Esophagus muscularis mucosa (tissue), 4 donors: Measurements from ENCODE around the gene FILIP1L.

Experiments
- CTCF ChIP-seq, 3 experiments: fragments of 200-600 bp in 2 of 3; fragments of 450-650 bp in 1 of 3; sonication (generic) in 2 of 3; IDR thresholded peaks; one replicate each; pipeline ENCODE4 v1.5.1; 2017 to 2019; ENCODE audit warnings: antibody characterized with exemption in 3 of 3, mild to moderate bottlenecking in 2 of 3, moderate library complexity in 1 of 3
- EP300 ChIP-seq: sonication (generic); formaldehyde crosslinking; IDR thresholded peaks from one replicate; pipeline ENCODE4 v1.6.1; 2017; ENCODE audit warnings: antibody characterized with exemption
- POLR2A ChIP-seq: fragments of 450-650 bp; IDR thresholded peaks from one replicate; pipeline ENCODE4 v1.6.1; 2017; ENCODE audit warnings: antibody characterized with exemption, moderate library complexity, mild to moderate bottlenecking, low read depth
- POLR2AphosphoS5 ChIP-seq, 2 donors: sonication (generic); formaldehyde crosslinking; IDR thresholded peaks; one replicate each; pipeline ENCODE4 v1.6.1; 2017; ENCODE audit warnings: antibody characterized with exemption in 2 of 2

- no peak for TF ChIP-seq CTCF (IDR thresholded peaks at IDR 0.05)
- no peak for TF ChIP-seq POLR2AphosphoS5 (IDR thresholded peaks at IDR 0.05)
- no peak for TF ChIP-seq POLR2A
- no peak for TF ChIP-seq EP300
Measured at GRCh38 chr3:100123112-100123511, 8.8 kb upstream of the FILIP1L start.
